ENCODE results near the gene PCDHB12.
"Not testable (repeated sequence)": the region's sequence is repeated elsewhere in the genome, so short reads cannot be mapped to it uniquely, and the experiment has no call there.

GRCh38 chr5:141215504-141215903 is 7.0 kb downstream of the PCDHB12 start:
- TF ChIP-seq MXI1 (conservative IDR thresholded peaks at IDR 0.05; ENCODE audit: poor library complexity, severe bottlenecking); POLR2AphosphoS5 (IDR thresholded peaks at IDR 0.05); EP300 (conservative IDR thresholded peaks at IDR 0.05; ENCODE audit: poor library complexity, severe bottlenecking); RAD21 (conservative IDR thresholded peaks at IDR 0.05): not testable (repeated sequence)
- TF ChIP-seq, protein P1, sequence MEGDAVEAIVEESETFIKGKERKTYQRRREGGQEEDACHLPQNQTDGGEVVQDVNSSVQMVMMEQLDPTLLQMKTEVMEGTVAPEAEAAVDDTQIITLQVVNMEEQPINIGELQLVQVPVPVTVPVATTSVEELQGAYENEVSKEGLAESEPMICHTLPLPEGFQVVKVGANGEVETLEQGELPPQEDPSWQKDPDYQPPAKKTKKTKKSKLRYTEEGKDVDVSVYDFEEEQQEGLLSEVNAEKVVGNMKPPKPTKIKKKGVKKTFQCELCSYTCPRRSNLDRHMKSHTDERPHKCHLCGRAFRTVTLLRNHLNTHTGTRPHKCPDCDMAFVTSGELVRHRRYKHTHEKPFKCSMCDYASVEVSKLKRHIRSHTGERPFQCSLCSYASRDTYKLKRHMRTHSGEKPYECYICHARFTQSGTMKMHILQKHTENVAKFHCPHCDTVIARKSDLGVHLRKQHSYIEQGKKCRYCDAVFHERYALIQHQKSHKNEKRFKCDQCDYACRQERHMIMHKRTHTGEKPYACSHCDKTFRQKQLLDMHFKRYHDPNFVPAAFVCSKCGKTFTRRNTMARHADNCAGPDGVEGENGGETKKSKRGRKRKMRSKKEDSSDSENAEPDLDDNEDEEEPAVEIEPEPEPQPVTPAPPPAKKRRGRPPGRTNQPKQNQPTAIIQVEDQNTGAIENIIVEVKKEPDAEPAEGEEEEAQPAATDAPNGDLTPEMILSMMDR (IDR thresholded peaks at IDR 0.05; ENCODE audit: poor library complexity, severe bottlenecking): not testable (repeated sequence)
